Esophagus muscularis mucosa (tissue), 3 donors: Measurements from ENCODE around the gene SVOPL.

Source experiments
- POLR2AphosphoS5 ChIP-seq, 2 donors: sonication (generic); formaldehyde crosslinking; IDR thresholded peaks; one replicate each; pipeline ENCODE4 v1.6.1; 2017; ENCODE audit warnings: antibody characterized with exemption in 2 of 2
- TF ChIP-seq, protein P1 (sequence below), 3 experiments: fragments of 200-600 bp in 2 of 3; fragments of 450-650 bp in 1 of 3; sonication (generic) in 2 of 3; IDR thresholded peaks; one replicate each; pipeline ENCODE4 v1.5.1; 2017 to 2019; ENCODE audit warnings: antibody characterized with exemption in 3 of 3, mild to moderate bottlenecking in 2 of 3, moderate library complexity in 1 of 3

DNA sequence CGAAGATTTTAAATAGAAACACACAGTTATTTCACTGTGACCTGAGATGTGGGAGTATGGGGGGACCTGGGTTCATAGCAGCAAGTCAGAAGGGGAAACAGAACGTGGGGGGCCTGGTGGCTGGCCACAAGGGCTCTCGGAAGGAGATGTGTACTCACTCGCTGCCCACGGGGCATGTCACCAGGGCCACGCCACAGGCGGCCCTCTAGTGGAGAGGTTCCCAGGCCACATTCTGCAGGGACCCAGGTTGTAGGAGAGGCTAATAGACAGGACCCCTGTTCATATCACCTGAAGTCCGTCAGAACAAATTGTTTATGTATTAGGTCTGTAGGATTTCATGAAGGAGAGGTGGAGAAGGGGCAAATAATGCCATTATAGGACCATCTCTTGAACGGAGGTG lies 25.1 kb upstream of the SVOPL start:
- TF ChIP-seq, protein P1, sequence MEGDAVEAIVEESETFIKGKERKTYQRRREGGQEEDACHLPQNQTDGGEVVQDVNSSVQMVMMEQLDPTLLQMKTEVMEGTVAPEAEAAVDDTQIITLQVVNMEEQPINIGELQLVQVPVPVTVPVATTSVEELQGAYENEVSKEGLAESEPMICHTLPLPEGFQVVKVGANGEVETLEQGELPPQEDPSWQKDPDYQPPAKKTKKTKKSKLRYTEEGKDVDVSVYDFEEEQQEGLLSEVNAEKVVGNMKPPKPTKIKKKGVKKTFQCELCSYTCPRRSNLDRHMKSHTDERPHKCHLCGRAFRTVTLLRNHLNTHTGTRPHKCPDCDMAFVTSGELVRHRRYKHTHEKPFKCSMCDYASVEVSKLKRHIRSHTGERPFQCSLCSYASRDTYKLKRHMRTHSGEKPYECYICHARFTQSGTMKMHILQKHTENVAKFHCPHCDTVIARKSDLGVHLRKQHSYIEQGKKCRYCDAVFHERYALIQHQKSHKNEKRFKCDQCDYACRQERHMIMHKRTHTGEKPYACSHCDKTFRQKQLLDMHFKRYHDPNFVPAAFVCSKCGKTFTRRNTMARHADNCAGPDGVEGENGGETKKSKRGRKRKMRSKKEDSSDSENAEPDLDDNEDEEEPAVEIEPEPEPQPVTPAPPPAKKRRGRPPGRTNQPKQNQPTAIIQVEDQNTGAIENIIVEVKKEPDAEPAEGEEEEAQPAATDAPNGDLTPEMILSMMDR (IDR thresholded peaks at IDR 0.05) = no peak
- no peak for TF ChIP-seq POLR2AphosphoS5 (IDR thresholded peaks at IDR 0.05)
